GM10266 (cell line): ENCODE measurements around the gene KPNA2.
"Not testable (repeated sequence)": the region's sequence is repeated elsewhere in the genome, so short reads cannot be mapped to it uniquely, and the experiment has no call there.

Experiments used
- DNase-seq: peaks from one replicate; pipeline ENCODE4 v3.0.0; 2012; ENCODE audit errors: extremely low spot score
- TF ChIP-seq, protein P1 (sequence below): IDR thresholded peaks from 2 replicates; pipeline ENCODE4 v1.5.1; 2012; ENCODE audit warnings: mild to moderate bottlenecking, low read depth; ENCODE audit not compliant: control insufficient read depth, insufficient read depth; ENCODE audit errors: missing control alignments

Gene KPNA2

DNA sequence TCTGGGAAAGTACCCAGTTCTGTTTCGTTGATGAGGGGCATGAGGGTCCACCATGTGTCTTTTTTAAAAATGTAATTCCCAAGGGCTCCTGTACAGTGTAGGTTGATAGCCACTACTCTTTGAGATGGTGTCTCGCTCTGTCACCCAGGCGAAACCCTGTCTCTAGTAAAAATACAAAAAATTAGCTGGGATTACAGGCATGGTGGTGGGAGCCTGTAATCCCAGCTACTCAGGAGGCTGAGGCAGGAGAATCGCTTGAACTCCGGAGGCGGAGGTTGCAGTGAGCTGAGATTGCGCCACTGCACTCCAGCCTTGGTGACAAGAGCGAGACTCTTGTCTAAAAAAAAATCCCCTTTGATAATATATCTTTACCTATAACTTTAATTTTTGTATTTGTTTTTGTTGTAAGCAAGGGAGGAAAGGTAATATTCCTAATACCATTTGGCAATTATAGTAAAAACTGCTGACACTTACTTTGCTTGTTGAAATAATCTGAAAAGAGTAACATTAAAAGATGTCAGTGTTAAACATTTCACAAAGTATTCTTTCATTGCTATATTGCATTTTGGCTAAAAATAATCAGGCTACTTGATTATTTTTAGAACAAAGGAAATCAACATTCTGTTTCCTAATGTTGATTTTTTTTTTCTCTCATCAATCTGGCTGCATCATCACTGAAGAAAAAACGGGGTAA, 11.8 kb downstream of the KPNA2 start:
- TF ChIP-seq, protein P1, sequence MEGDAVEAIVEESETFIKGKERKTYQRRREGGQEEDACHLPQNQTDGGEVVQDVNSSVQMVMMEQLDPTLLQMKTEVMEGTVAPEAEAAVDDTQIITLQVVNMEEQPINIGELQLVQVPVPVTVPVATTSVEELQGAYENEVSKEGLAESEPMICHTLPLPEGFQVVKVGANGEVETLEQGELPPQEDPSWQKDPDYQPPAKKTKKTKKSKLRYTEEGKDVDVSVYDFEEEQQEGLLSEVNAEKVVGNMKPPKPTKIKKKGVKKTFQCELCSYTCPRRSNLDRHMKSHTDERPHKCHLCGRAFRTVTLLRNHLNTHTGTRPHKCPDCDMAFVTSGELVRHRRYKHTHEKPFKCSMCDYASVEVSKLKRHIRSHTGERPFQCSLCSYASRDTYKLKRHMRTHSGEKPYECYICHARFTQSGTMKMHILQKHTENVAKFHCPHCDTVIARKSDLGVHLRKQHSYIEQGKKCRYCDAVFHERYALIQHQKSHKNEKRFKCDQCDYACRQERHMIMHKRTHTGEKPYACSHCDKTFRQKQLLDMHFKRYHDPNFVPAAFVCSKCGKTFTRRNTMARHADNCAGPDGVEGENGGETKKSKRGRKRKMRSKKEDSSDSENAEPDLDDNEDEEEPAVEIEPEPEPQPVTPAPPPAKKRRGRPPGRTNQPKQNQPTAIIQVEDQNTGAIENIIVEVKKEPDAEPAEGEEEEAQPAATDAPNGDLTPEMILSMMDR, result no peak

DNA sequence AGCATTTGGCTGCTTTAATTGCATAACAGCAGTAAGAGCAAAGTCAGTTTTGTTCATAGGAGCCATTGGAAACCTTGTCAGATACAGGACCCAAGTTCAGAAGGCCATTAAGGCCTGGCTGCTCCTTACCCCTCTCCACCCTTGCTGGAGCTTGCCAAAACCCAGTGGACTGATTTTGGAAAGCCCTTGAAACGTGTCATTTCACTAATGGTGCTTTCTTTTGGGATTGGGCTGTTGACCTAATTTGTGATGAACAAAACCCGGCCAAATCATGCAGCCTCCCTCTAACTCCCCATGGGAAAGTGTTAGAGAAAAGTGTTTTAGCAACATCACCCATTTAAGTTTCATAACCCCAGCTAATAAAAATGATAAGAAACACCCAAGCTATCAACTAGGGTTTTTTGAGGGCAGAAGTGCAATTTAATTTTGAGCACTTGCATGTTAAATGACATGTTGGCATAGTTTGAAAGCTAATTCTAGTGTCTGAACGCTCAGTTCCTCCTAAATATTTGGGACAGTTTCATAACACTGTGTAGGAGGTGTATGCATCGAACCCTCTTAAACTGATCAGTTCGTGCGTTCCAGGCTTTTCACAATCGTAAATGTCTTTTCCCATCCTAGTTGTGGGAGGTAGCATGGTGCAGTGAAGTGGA, 12.5 kb downstream of the KPNA2 start:
- not testable (repeated sequence) for DNase-seq

More for the DNA sequence above, 11.8 kb downstream of the KPNA2 start:
- DNase-seq, result no peak

DNA sequence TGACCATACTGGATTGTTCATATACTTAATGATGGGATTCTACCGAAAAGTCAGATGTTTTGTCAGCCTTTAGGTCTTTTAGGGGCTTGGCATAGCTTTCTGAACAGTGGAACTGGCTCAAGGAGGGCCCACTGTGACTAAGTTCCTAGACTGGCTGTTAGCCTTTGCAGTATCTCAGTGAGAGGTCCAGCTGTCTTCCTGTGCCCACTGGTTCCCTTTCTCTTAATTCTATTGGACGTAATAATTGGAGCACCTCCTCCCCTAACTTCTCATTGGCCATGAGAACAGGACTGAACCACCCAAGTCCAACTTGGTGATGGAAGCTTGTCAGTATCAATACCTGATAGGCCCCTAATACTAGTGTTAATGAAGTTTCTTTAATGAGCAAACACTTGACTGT, 13.5 kb downstream of the KPNA2 start:
- TF ChIP-seq, protein P1, result no peak
- DNase-seq, result no peak

DNA sequence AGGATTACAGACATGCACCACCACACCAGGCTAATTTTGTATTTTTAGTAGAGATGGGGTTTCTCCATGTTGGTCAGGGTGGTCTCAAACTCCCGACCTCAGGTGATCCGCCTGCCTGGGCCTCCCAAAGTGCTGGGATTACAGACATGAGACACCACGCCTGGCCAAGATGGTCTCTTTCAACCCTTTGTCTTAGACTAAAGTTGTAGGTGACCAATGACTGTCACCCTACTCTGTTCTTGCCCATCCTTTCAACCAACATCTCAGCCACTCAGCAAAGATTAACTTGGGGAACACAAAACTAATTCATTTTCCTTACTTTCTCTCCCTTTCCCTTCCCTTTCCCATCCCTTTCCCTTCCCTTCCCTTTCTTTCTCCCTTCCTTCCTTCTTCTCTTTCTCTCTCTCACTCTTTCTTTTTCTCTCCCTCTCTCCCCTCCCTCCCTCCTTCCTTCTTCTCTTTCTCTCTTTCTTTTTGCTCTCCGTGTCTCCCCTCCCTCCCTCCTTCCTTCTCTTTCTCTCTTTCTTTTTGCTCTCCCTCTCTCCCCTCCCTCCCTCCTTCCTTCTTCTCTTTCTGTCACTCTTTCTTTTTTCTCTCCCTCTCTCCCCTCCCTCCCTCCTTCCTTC, 14.4 kb downstream of the KPNA2 start:
- DNase-seq, result not testable (repeated sequence)

DNA sequence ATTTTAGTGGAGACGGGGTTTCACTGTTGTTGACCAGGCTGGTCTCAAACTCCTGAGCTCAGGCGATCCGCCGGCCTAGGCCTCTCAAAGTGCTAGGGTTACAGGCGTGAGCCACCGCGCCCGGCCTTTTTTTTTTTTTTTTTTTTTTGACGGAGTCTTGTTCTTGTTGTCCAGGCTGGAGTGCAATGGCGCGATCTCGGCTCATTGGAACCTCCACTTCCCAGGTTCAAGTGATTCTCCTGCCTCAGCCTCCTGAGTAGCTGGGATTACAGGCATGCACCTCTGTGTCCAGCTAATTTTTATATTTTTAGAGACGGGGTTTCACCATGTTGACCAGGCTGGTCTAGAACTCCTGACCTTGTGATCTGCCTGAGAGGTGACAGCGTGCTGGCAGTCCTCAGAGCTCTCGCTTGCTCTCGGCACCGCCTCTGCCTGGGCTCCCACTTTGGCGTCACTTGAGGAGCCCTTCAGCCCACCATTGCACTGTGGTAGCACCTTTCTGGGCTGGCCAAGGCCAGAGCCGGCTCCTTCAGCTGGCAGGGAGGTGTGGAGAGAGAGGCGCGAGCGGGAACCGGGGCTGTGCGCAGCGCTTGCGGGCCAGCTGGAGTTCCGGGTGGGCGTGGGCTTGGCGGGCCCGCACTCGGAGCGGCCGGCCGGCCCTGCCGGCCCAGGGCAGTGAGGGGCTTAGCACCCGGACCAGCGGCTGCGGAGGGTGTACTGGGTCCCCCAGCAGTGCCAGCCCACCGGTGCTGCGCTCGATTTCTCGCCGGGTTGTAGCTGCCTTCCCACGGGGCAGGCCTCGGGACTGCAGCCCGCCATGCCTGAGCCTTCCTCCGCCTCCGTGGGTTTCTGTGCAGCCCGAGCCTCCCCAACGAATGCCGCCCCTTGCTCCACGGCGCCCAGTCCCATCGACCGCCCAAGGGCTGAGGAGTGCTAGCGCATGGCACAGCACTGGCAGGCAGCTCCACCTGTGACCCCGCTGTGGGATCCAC, 16.1 kb downstream of the KPNA2 start:
- DNase-seq, result not testable (repeated sequence)

DNA sequence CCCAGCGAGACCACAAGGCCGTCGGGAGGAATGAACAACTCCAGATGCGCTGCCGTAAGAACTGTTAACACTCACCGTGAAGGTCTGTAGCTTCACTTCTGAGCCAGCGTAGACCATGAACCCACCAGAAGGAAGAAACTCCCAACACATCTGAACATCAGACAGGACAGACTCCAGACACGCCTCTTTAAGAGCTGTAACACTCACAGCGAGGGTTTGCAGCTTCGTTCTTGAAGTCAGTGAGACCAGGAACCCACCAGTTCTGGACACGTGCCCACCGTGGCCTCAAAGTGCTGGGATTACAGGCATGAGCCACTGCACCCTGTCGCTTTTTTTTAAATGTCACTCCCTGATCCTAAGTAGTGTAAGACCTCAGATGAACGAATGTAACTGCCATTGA, 17.3 kb downstream of the KPNA2 start:
- TF ChIP-seq, protein P1, result no peak
- DNase-seq, result no peak

DNA sequence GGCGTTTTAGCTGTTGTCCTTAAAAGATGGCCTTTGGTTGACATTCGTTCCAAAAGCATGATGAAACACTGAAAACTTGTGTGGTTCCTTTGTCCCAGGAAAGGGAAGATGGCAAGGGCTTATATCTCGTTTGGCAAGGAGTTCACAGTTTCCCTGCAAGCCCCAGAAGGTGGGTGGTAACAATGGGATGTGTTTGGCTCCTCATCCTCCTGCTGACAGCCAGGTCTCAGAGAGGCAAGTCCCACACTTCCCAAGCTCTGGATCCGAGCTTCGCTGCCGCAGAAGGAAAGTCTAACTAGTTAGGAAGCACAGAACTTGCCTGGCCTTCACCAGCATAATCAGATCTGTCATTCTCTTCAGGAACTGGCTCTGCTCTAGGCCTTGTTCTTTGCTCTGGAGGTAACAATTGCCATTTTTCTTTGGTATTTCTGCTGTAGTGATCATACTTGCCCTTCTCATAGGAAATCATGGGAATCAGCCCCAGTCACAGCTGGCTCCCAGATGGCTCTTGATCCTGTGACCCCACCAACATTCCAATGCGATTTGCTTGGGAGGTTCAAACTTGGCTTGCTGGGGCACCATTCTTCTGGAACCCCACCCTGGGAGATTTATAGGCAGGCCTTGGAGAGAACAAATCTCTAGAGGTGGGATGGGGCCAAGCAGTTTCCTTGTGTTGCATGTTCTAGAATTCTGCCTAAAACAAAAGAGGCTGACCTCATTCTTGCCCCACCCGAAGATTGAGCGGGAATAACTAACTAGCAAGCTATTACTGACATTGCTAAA, 17.9 kb downstream of the KPNA2 start:
- no peak for DNase-seq
- TF ChIP-seq, protein P1, result no peak

DNA sequence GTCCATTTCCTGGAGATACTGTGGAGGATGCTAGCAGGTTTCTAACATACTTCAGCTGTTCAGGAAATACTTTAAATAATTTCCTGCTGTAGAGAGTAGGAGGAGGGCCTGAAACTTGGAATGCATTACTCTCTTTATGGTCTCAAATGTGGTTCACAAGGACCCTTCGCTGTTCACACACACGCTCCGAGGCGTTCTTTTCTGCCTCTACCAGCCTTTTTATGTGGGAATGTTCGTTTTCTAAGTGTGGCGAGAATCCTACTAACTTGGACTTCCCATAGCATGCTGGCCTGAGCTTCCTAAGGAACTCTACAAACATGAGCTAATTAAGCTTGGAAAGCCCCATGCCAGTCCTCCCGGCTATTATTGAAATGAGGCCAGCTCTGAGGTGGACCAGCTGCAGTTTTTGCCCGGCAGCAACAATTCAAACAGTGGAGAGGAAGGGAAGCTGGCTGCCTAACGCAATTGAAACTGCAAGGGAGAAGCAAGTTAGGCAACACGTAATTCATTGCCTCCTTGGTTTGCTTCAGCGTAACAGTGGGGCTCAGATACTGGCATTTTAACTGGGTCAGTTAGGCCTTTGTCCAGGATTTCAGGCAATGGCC, 18.9 kb downstream of the KPNA2 start:
- no peak for DNase-seq
- TF ChIP-seq, protein P1, result no peak
